HG03565 (cell line): ENCODE results near the gene MRPL47.
"Not testable (repeated sequence)": the region's sequence is repeated elsewhere in the genome, so short reads cannot be mapped to it uniquely, and the experiment has no call there.

ENCODE experiments used
- ATAC-seq: cut with Tn5 transposase; IDR thresholded peaks from one replicate; pipeline ENCODE4 v1.9.1; 2021; ENCODE audit warnings: mild to moderate bottlenecking, moderate library complexity; ENCODE audit not compliant: unreplicated experiment

Gene MRPL47

GRCh38 chr3:179604321-179605078 lies at the start of gene MRPL47, which contains the start of gene NDUFB5:
Gene MRPL47, minus strand, starts transcription at chr3:179604638. Its CDS starts 14 bp downstream, at chr3:179604624.
Gene NDUFB5, plus strand, starts transcription at chr3:179604794. Its CDS starts 22 bp downstream, at chr3:179604816.
- ATAC-seq: peak; percentile 92

GRCh38 chr3:179653096-179653797 lies 48.8 kb upstream of the MRPL47 start:
- peak; percentile 47 for ATAC-seq

GRCh38 chr3:179652447-179653095 lies 48.1 kb upstream of the MRPL47 start, which contains the start of gene USP13:
Gene USP13, plus strand, starts transcription at chr3:179653040. Its CDS starts 186 bp downstream, at chr3:179653226.
- ATAC-seq: peak; percentile 48

GRCh38 chr3:179651687-179652446 lies 47.4 kb upstream of the MRPL47 start:
- no peak for ATAC-seq

- ATAC-seq: no peak
Observed at GRCh38 chr3:179646177-179646576, 41.7 kb upstream of the MRPL47 start.

GRCh38 chr3:179643837-179644236 lies 39.4 kb upstream of the MRPL47 start:
- ATAC-seq: not testable (repeated sequence)

- ATAC-seq: no peak
Observed at GRCh38 chr3:179642871-179643270, 38.4 kb upstream of the MRPL47 start.

- ATAC-seq: no peak
Observed at GRCh38 chr3:179640469-179640868, 36.0 kb upstream of the MRPL47 start.

- ATAC-seq: no peak
Observed at GRCh38 chr3:179630753-179631451, 26.5 kb upstream of the MRPL47 start.

- no peak for ATAC-seq
Observed at GRCh38 chr3:179624451-179624850, 20.0 kb upstream of the MRPL47 start.

- ATAC-seq: no peak
Observed at GRCh38 chr3:179622023-179622422, 17.6 kb upstream of the MRPL47 start.

GRCh38 chr3:179615458-179616173 lies 11.2 kb upstream of the MRPL47 start:
- ATAC-seq: no peak

GRCh38 chr3:179613807-179614206 lies 9.4 kb upstream of the MRPL47 start:
- no peak for ATAC-seq

GRCh38 chr3:179610066-179610465 lies 5.6 kb upstream of the MRPL47 start:
- ATAC-seq: no peak

- ATAC-seq: peak; percentile 56
Observed at GRCh38 chr3:179608931-179609720, 4.7 kb upstream of the MRPL47 start.

GRCh38 chr3:179606534-179607085 lies 2.2 kb upstream of the MRPL47 start:
- ATAC-seq: peak; percentile 17

GRCh38 chr3:179603831-179604230 lies 607 bp downstream of the MRPL47 start:
- no peak for ATAC-seq

GRCh38 chr3:179603321-179603720 lies 1.1 kb downstream of the MRPL47 start:
- no peak for ATAC-seq
